NB4 (cell line): ENCODE results near the gene SPDYE9.
"Not testable (repeated sequence)": the region's sequence is repeated elsewhere in the genome, so short reads cannot be mapped to it uniquely, and the experiment has no call there.

ENCODE experiments used
- DNase-seq: peaks from one replicate; pipeline ENCODE4 v3.0.0; 2010; ENCODE audit warnings: low read depth
- H3K4me3 ChIP-seq: one replicate; pipeline ENCODE4 v1.5.1; 2011; ENCODE audit warnings: mild to moderate bottlenecking, low read depth, low read length, moderate library complexity

Gene SPDYE9, protein sequence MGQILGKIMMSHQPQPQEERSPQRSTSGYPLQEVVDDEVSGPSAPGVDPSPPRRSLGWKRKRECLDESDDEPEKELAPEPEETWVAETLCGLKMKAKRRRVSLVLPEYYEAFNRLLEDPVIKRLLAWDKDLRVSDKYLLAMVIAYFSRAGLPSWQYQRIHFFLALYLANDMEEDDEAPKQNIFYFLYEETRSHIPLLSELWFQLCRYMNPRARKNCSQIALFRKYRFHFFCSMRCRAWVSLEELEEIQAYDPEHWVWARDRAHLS

DNA sequence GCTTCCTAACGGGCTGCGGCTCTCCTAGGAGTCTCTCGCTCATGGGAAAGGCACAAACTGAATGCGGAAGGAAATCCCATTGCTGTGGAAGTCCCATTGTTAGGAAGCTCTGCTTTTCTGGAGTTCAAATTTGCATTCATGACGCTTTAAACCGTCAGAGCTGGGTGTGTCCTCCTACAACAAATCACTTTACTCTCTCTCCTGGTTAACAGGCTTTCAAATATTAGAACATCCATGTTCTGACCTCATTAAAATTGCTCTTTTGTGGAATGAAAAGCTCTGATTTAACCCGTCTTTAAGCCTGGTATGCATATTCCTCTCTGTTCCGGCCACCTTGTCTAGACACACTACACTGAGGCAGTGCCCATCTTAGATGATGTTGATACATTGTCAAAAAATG, at the start of gene SPDYE9:
Gene SPDYE9 (minus strand): TSS at position 101 of the 400 bp plus-strand sequence. CDS start 1,800 bp downstream, outside the sequence.
- not testable (repeated sequence) for DNase-seq, H3K4me3 ChIP-seq

- not testable (repeated sequence) for H3K4me3 ChIP-seq, DNase-seq
Measured at GRCh38 chr7:73134866-73135265, 49.0 kb upstream of the SPDYE9 start.

GRCh38 chr7:73132651-73133217, 46.9 kb upstream of the SPDYE9 start:
- not testable (repeated sequence) for DNase-seq, H3K4me3 ChIP-seq

GRCh38 chr7:73130612-73131011, 44.8 kb upstream of the SPDYE9 start:
- DNase-seq, H3K4me3 ChIP-seq: not testable (repeated sequence)

DNA sequence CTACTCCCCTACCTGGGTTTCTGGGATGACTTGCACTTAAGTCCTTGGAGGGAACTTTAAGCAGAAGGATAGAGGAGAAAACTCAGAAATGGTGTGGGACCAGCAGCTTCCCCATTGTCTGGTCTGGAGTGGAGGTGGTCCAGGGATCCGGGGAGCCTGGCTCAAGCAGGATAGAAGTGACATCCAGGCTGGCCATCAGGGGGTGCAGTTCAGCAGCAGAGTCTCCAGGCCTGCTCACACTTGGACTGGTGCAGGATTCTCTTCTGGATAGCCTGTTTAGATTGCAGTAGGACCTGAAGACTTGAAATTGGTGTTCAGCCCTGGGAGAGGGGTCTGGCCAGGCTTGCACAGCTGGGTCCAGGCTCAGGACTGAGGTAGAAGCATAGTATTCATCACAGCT, 38.3 kb upstream of the SPDYE9 start:
- not testable (repeated sequence) for H3K4me3 ChIP-seq, DNase-seq

GRCh38 chr7:73122778-73123447, 37.1 kb upstream of the SPDYE9 start:
- not testable (repeated sequence) for DNase-seq, H3K4me3 ChIP-seq

GRCh38 chr7:73118155-73118554, 32.3 kb upstream of the SPDYE9 start:
- not testable (repeated sequence) for H3K4me3 ChIP-seq, DNase-seq

- H3K4me3 ChIP-seq, DNase-seq: not testable (repeated sequence)
Measured at GRCh38 chr7:73057811-73058210, 28.0 kb downstream of the SPDYE9 start, which contains the start of gene SPDYE11. TSS of gene SPDYE11 (minus strand) at chr7:73057911. CDS start at chr7:73056111, 1,800 bp downstream.

GRCh38 chr7:73029666-73030065, 56.2 kb downstream of the SPDYE9 start, which contains the start of gene SPDYE8:
TSS of gene SPDYE8 (minus strand) at chr7:73029766. CDS start at chr7:73027966, 1,800 bp downstream.
- not testable (repeated sequence) for H3K4me3 ChIP-seq, DNase-seq
